ENCODE measurements around the gene MYO7B.
"Not testable (repeated sequence)": the region's sequence is repeated elsewhere in the genome, so short reads cannot be mapped to it uniquely, and the experiment has no call there.

Gene MYO7B

DNA sequence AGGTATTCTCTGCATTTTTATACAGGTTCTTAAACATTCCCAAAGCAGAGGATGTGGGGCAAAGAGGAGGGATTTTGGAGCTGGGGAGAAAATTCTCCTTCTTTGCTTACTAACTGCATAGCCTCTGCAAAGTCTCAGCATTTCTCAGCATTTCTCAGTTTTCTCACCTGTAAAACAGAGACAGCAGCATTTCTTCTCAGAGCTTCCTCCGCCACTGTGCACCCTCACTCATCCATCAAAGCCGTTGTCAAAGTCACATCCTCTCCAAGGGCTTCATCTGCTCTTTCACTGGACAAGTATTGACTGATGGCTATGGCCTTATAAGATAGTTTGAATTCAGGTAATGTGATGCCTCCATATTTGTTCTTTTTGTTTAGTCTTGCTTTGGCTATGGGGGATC, 17.4 kb downstream of the MYO7B start:
- DNase-seq: no peak

- no peak for DNase-seq
These were observed 23.4 kb downstream of the MYO7B start for GRCh38 chr2:127558911-127559310.

- DNase-seq: no peak
These were observed 24.0 kb downstream of the MYO7B start for GRCh38 chr2:127559454-127559853.

- DNase-seq: no peak
These were observed 24.9 kb downstream of the MYO7B start for GRCh38 chr2:127560201-127560930.

- DNase-seq: no peak
These were observed 25.4 kb downstream of the MYO7B start for GRCh38 chr2:127560931-127561280.

DNA sequence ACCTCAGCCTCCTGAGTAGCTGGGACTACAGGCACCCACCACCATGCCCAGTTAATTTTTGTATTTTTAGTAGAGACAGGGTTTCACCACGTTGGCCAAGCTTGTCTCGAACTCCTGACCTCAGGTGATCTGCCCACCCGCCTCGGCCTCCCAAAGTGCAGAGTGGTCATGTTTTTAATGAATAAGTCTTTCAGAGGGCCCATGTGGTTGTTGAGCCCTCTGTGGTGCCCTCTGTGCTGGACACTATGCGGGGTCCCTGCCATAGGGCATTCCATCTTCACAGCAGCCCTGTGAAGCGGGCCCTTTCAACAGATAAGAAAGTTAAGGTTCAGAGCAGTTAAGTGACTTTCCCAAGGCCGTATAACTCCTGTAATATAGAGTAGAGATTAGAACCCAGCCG, 25.9 kb downstream of the MYO7B start:
- DNase-seq: no peak

- no peak for DNase-seq
These were observed 27.5 kb downstream of the MYO7B start for GRCh38 chr2:127562936-127563335.

- no peak for DNase-seq
These were observed 28.3 kb downstream of the MYO7B start for GRCh38 chr2:127563458-127564428.

- DNase-seq: no peak
These were observed 29.2 kb downstream of the MYO7B start for GRCh38 chr2:127564429-127565260.

DNA sequence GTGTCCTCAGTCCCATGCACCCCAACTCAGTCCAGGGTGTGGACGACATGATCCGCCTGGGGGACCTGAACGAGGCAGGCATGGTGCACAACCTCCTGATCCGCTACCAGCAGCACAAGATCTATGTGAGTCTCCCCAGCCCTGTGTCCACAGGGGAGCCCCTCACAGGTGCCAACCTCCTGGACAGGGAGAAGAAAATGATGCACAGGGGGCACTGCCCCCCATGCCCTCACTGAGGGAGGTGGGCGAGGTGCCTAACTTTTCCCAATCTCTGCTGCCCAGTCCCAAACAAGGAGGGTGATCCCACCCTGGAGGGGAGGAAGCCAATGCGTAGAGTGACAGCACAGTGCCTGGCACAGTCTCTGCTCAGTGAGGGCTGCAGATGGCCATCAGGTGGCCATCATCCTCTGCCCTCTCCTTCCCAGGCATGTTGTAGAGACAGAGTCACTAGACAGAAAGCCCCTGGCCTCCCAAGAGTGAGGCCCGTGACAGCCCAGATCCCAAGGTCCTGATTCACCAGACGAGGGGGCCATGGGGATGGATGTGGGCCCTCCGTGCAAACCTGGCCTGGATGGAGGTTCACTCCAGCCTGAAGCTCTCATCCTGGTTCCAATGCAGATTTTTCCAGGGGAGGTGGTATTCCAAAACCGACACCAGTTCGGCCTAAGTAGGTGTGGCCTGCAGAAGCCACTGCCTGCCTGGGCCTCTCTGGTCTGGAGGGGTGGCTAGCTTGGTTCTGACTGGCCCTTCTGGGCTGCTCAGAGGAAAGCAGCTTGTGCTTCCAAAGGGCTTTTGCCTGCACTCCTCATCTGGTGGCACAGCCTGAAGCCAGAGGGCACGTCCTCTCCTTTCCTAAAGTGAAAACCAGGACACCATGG, 30.0 kb downstream of the MYO7B start:
- DNase-seq: no peak

DNA sequence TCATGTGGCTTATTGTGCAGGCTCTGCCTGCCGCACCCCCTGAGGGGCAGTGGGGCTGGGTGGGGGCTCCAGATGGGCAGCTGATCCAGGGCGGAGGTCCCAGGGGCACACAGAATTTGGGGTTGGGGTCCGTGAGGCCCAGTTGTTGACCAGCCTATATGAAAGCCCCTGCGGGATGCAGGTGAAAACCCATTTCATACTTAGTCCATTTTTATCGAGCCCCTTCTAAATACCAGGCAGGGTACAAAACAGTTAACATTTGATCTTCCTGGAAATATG, 30.6 kb downstream of the MYO7B start:
- DNase-seq: no peak

- DNase-seq: no peak
These were observed 31.1 kb downstream of the MYO7B start for GRCh38 chr2:127566576-127566975.

GRCh38 chr2:127567351-127567854, 31.9 kb downstream of the MYO7B start:
- DNase-seq: no peak

GRCh38 chr2:127568128-127568527, 32.6 kb downstream of the MYO7B start:
- no peak for DNase-seq

DNA sequence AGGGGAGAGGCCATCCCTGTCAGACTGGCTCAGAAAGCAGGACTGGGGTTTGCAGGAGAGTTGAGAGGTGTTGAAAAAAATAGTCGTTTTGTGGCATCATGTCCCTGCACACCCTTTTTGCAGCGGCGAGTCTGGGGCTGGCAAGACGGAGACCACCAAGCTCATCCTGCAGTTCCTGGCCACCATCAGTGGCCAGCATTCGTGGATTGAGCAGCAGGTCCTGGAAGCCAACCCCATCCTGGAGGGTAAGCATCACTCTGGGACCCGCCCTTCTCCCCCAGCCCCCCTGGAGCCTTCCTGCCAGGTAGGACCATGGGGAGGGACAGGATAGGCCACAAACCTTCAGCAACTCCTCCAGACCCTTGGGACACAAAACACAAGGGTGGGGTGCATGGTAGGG, 34.2 kb downstream of the MYO7B start:
- no peak for DNase-seq

- no peak for DNase-seq
These were observed 35.1 kb downstream of the MYO7B start for GRCh38 chr2:127570282-127571250.

GRCh38 chr2:127572352-127572751, 36.9 kb downstream of the MYO7B start:
- DNase-seq: not testable (repeated sequence)

DNA sequence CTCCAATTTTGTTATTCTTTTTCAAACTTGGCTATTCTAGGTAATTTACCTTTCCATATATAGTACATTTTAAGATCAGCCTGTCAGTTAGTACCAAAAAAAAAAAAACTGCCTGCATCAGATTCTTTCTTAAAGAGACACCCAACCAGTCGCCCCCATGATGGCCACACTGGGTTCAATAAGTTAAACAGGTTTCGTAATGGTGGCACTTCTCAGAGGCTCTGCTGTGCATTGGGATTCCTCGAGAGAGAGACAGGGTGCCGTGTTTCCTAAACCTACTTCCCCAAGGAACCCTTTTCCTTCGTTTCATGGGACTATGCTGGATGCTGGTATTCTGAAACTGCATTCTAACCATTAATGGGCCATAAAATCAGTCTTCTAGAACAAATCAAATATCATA, 37.4 kb downstream of the MYO7B start:
- no peak for DNase-seq

- DNase-seq: no peak
These were observed 37.8 kb downstream of the MYO7B start for GRCh38 chr2:127573298-127573697.

DNA sequence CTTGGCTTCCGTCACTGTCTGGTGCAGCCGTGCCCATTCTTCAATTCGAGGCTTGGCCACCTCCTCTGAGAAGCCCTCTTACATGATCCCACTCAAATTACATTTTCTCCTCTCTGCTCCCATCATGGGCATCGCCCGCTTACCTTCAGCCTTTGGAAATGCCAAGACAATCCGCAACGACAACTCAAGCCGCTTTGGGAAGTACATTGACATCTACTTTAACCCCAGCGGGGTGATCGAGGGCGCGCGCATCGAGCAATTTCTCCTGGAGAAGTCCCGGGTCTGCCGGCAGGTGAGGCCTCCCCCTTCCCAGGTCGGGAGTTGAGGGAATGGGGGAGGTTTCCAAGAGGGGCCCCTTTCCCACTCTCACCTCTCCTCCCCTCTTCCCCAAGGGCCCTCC, 38.3 kb downstream of the MYO7B start:
- DNase-seq: no peak

GRCh38 chr2:127574656-127575055, 39.2 kb downstream of the MYO7B start:
- DNase-seq: no peak
